Endothelial cell of umbilical vein (primary cell): ENCODE data around the gene TSR1. TPM values are rescaled to one million over a fixed set of nuclear protein-coding genes. Genes with fewer than 3 reads are reported as not detected.

Experiments
- BruUV-seq: library from RNA; stranded (reverse); fragments of 400-500 nt; replicated peaks from 2 replicates; lab custom pipeline; 2021; lab: Mats Ljungman, UMichigan
- CTCF ChIA-PET: fragments of 300-600, 350-600 bp; sonication (Branson Sonifier 250); formaldehyde crosslinking; loops from one replicate; lab custom pipeline; 2021; ENCODE audit warnings: antibody characterized with exemption, inconsistent platforms; lab: Charles Lee
- POLR2A ChIA-PET: fragments of 300-600, 350-600 bp; sonication (Branson Sonifier 250); formaldehyde crosslinking; loops from one replicate; lab custom pipeline; 2021; ENCODE audit warnings: antibody characterized with exemption, inconsistent platforms; lab: Charles Lee
- DNase-seq: peaks from one replicate; pipeline ENCODE4 v3.0.0-alpha.2; 2011; ENCODE audit warnings: low read depth, low spot score
- FAIRE-seq: peaks from 2 replicates; lab custom pipeline; 2011; peaks lifted over from hg19 to GRCh38; lab: Jason Lieb, UNC
- H2AFZ ChIP-seq: 2 replicates; pipeline ENCODE4 v1.6.0; 2012; ENCODE audit warnings: low read depth, low read length, control low read depth, inconsistent platforms
- H3K27ac ChIP-seq: 2 replicates; pipeline ENCODE4 v1.5.1; 2011; ENCODE audit warnings: low read depth, mild to moderate bottlenecking, control low read depth, low read length, moderate library complexity; ENCODE audit not compliant: insufficient read depth
- H3K27me3 ChIP-seq, 2 experiments: 2 replicates each; pipeline versions ENCODE4 v1.6.0 to v1.6.1; 2011; ENCODE audit warnings: low read length in 2 of 2, mixed read lengths in 1 of 2; ENCODE audit not compliant: control insufficient read depth in 2 of 2, insufficient read depth in 2 of 2
- H3K36me3 ChIP-seq, 2 experiments: 2 replicates in 1 of 2; 3 replicates in 1 of 2; pipeline ENCODE4 v1.5.1; 2011; ENCODE audit warnings: low read length in 2 of 2, mild to moderate bottlenecking in 1 of 2, moderate library complexity in 1 of 2; ENCODE audit not compliant: control insufficient read depth in 2 of 2, insufficient read depth in 2 of 2; ENCODE audit errors: extremely low read depth in 1 of 2
- H3K4me1 ChIP-seq: 3 replicates; pipeline ENCODE4 v1.5.1; 2011; ENCODE audit warnings: mild to moderate bottlenecking, low read length; ENCODE audit not compliant: control insufficient read depth, insufficient read depth; ENCODE audit errors: extremely low read depth
- H3K4me2 ChIP-seq: 2 replicates; pipeline ENCODE4 v1.6.1; 2011; ENCODE audit warnings: low read length, control low read depth, mixed read lengths; ENCODE audit not compliant: insufficient read depth
- H3K4me3 ChIP-seq, 3 experiments: fragments of 200-600 bp in 1 of 3; sonication (generic), shearing (Covaris generic) in 1 of 3; replicated peaks in 1 of 3; 2 replicates each; pipeline ENCODE4 v1.5.1; 2011 to 2016; ENCODE audit warnings: control low read depth in 3 of 3, low read length in 3 of 3, mild to moderate bottlenecking in 2 of 3, inconsistent platforms in 1 of 3, low read depth in 1 of 3, moderate library complexity in 1 of 3; ENCODE audit not compliant: insufficient read depth in 1 of 3
- H3K79me2 ChIP-seq: 2 replicates; pipeline ENCODE4 v1.6.0; 2012; ENCODE audit warnings: low read length, inconsistent platforms; ENCODE audit not compliant: control insufficient read depth, insufficient read depth
- H3K9ac ChIP-seq: replicated peaks from 2 replicates; pipeline ENCODE3; 2011; ENCODE audit warnings: low read length, control low read depth; ENCODE audit not compliant: insufficient read depth; ENCODE audit errors: extremely low read depth
- H3K9me1 ChIP-seq: replicated peaks from 3 replicates; pipeline ENCODE4 v1.6.0; 2011; ENCODE audit warnings: mild to moderate bottlenecking, low read length; ENCODE audit not compliant: control insufficient read depth, insufficient read depth; ENCODE audit errors: extremely low read depth
- H3K9me3 ChIP-seq: replicated peaks from 2 replicates; pipeline ENCODE4 v1.5.1; 2012; ENCODE audit warnings: low read length, inconsistent platforms; ENCODE audit not compliant: control insufficient read depth, insufficient read depth
- H4K20me1 ChIP-seq: replicated peaks from 2 replicates; pipeline ENCODE3; 2011; ENCODE audit warnings: mild to moderate bottlenecking, low read length; ENCODE audit not compliant: control insufficient read depth, insufficient read depth; ENCODE audit errors: extremely low read depth
- CTCF ChIP-seq, 2 donors: IDR thresholded peaks; 1 replicate in 1 of 2; 2 replicates in 1 of 2; pipeline ENCODE4 v1.5.1; 2011; ENCODE audit warnings: low read length in 2 of 2, mild to moderate bottlenecking in 2 of 2, moderate library complexity in 2 of 2, control low read depth in 1 of 2, inconsistent platforms in 1 of 2, low read depth in 1 of 2; ENCODE audit not compliant: insufficient read depth in 1 of 2; ENCODE audit errors: extremely low read depth in 1 of 2
- EZH2 ChIP-seq: IDR thresholded peaks from 2 replicates; pipeline ENCODE4 v1.6.1; 2012; ENCODE audit warnings: borderline replicate concordance, low read depth, mild to moderate bottlenecking, moderate library complexity, low read length, inconsistent platforms; ENCODE audit not compliant: severe bottlenecking
- GATA2 ChIP-seq: IDR thresholded peaks from 2 replicates; pipeline ENCODE4 v1.7.0; 2011; ENCODE audit warnings: low read depth, mild to moderate bottlenecking, moderate library complexity, mixed read lengths, low read length; ENCODE audit not compliant: insufficient read length, insufficient read depth
- JUN ChIP-seq: IDR thresholded peaks from 2 replicates; pipeline ENCODE4 v1.6.1; 2011; ENCODE audit warnings: borderline replicate concordance, low read depth; ENCODE audit not compliant: insufficient read length, insufficient read depth
- dilution Hi-C: fragments of 300-500 bp; cut with MboI; formaldehyde crosslinking; loops from one replicate; pipeline ENCODE4 v1.15.0; 2019; ENCODE audit warnings: low sequenced_read_pairs; ENCODE audit not compliant: extremely low pct_ligation_motif_present
- intact Hi-C: fragments of 100-400 bp; cut with micrococcal nuclease; formaldehyde crosslinking; loops from one replicate; pipeline ENCODE4 v1.10.0; 2022
- polyA plus RNA-seq, 4 experiments: library from polyadenylated mRNA; depleted of rRNA in 3 of 4; stranded (reverse) in 3 of 4; unstranded in 1 of 4; fragments of >200 nt; gene quantifications; 2 replicates each; pipeline versions ENCODE4 v1.2.1 to v1.2.3, GENCODE V29; 2011 to 2012; ENCODE audit warnings: missing spikeins in 1 of 4
- total RNA-seq: library from RNA; stranded (reverse); gene quantifications from 2 replicates; pipeline ENCODE4 v1.2.3, GENCODE V29; 2021
- TF ChIP-seq, protein P1 (sequence below): IDR thresholded peaks from 2 replicates; pipeline ENCODE4 v1.6.1; 2011; ENCODE audit not compliant: insufficient read depth, insufficient read length

TSR1 gene
- total and polyA plus RNA-seq, 2 donors (not counting 3 experiments of a cell fraction or from before 2014, with no cell fraction given): 6.2 to 39.9 TPM

- Histone ChIP-seq H3K27ac (no peak overlapping the region), H3K4me1 (peaks cover 9% of the 10 kb centered on the region), H3K79me2 (peaks cover 37% of the 10 kb centered on the region), H2AFZ (no peak overlapping the region), H3K27me3 (no peaks in the 10 kb centered on the region), H3K36me3 (peaks cover 28 to 35% of the 10 kb centered on the region in 2 experiments), H3K4me3 (no peak overlapping the region), H3K9ac (no peak overlapping the region), H3K9me1 (no peaks in the 10 kb centered on the region), H3K4me2 (no peak overlapping the region), H4K20me1 (no peaks in the 10 kb centered on the region), H3K9me3 (no peaks in the 10 kb centered on the region)
- CTCF ChIA-PET: interaction anchor here (0.9 to 1.7 kb wide), 4 partner anchors 8 to 277 kb away, joined by 3 read pairs; partner anchors contain the start of gene HIC1
- FAIRE-seq (no peak), DNase-seq (no peak)
- POLR2A ChIA-PET: interaction anchor here (1.4 kb wide), 1 partner anchor 28 kb away, joined by 3 read pairs; the partner anchor contains the start of genes SMG6 and SRR
- TF ChIP-seq, protein P1, sequence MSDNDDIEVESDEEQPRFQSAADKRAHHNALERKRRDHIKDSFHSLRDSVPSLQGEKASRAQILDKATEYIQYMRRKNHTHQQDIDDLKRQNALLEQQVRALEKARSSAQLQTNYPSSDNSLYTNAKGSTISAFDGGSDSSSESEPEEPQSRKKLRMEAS: no peak
- no peak for TF ChIP-seq EZH2
- no peak for TF ChIP-seq JUN
- no peak for TF ChIP-seq CTCF (IDR thresholded peaks at IDR 0.05; ENCODE audit: extremely low read depth in 1 of 2, insufficient read depth in 1 of 2, low read depth in 1 of 2, low read length in 2 of 2)
- TF ChIP-seq GATA2: no peak
- intact Hi-C loops (loop anchor here (10.0 kb wide), 1 partner anchor 617 kb away; the partner anchor contains the start of gene TLCD2), dilution Hi-C loops (no loop called here)
- BruUV-seq: no TSS peak
Measured at GRCh38 chr17:2331303-2331702, 5.0 kb downstream of the TSR1 start.
